Stimulated activated CD4-positive, alpha-beta T cell treated with anti-CD3 and anti-CD28 coated beads, TNF-alpha, amount 100 ng/mL, for 4 hours (primary cell): ENCODE results near the gene NRL.
A peak's percentile ranks its signal among the peaks of the same experiment; 100 is the strongest.
"Not testable (repeated sequence)": the region's sequence is repeated elsewhere in the genome, so short reads cannot be mapped to it uniquely, and the experiment has no call there.

Experiments
- DNase-seq, 3 experiments: peaks; one replicate each; pipeline ENCODE4 v3.0.0-alpha.2; 2020; ENCODE audit warnings: low read depth in 3 of 3

Gene NRL

GRCh38 chr14:24123424-24124417 lies 9.0 kb upstream of the NRL start:
- no peak for DNase-seq

- DNase-seq = no peak
Measured at GRCh38 chr14:24122898-24123297, 8.1 kb upstream of the NRL start.

- no peak for DNase-seq
Measured at GRCh38 chr14:24122416-24122815, 7.7 kb upstream of the NRL start.

GRCh38 chr14:24121210-24121609 lies 6.5 kb upstream of the NRL start:
- no peak for DNase-seq

GRCh38 chr14:24119691-24120090 lies 4.9 kb upstream of the NRL start:
- no peak for DNase-seq

- no peak for DNase-seq
Measured at GRCh38 chr14:24117179-24117578, 2.4 kb upstream of the NRL start.

GRCh38 chr14:24116128-24116814 lies 1.5 kb upstream of the NRL start:
- no peak for DNase-seq

GRCh38 chr14:24115422-24116127 lies 826 bp upstream of the NRL start:
- DNase-seq = no peak

GRCh38 chr14:24113801-24114531 lies 783 bp downstream of the NRL start:
- DNase-seq = peak; percentile 43 to 53 (median 50)

- DNase-seq = no peak
Measured at GRCh38 chr14:24113379-24113800, 1.4 kb downstream of the NRL start.

GRCh38 chr14:24110523-24110922 lies 4.2 kb downstream of the NRL start:
- no peak for DNase-seq

- DNase-seq = no peak
Measured at GRCh38 chr14:24110060-24110459, 4.7 kb downstream of the NRL start.

- DNase-seq = no peak
Measured at GRCh38 chr14:24108336-24108874, 6.3 kb downstream of the NRL start.

GRCh38 chr14:24106672-24107271 lies 8.0 kb downstream of the NRL start:
- DNase-seq = no peak

- DNase-seq = not testable (repeated sequence)
Measured at GRCh38 chr14:24105609-24106239, 9.0 kb downstream of the NRL start.

- DNase-seq = no peak
Measured at GRCh38 chr14:24103451-24103850, 11.3 kb downstream of the NRL start.

- no peak for DNase-seq
Measured at GRCh38 chr14:24102357-24103048, 12.2 kb downstream of the NRL start.

- no peak for DNase-seq
Measured at GRCh38 chr14:24100982-24101494, 13.7 kb downstream of the NRL start.

- DNase-seq = no peak
Measured at GRCh38 chr14:24100197-24100981, 14.4 kb downstream of the NRL start.
